Measurements from ENCODE around the gene RDH16. TPM values are rescaled to one million over a fixed set of nuclear protein-coding genes. Genes with fewer than 3 reads are reported as not detected.
"Not testable (repeated sequence)": the region's sequence is repeated elsewhere in the genome, so short reads cannot be mapped to it uniquely, and the experiment has no call there.

RDH16 gene
- total and polyA plus RNA-seq, 7 experiments from 2014 or later: 0.19 to 2.0 (median 0.93) TPM

DNA sequence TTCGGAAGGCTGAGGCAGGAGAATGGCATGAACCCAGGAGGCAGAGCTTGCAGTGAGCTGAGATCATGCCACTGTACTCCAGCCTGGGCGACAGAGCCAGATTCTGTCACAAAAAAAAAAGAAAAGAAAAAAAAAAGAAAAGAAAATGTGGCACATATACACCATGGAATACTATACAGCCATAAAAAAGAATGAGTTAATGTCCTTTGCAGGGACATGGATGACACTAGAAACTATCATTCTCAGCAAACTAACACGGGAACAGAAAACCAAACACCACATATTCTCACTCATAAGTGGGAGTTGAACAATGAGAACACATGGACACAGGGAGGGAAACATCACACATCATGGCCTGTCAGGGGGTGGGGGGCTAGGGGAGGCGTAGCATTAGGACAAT, 20.0 kb upstream of the RDH16 start:
- DNase-seq; intact Hi-C loops (cut with micrococcal nuclease); H3K27me3 Mint-ChIP-seq; H3K4me3 Mint-ChIP-seq; CTCF ChIA-PET; H3K27ac ChIP-seq (ENCODE audit: low read depth, low read length); H3K36me3 ChIP-seq (ENCODE audit: control insufficient read depth in 2 of 3, insufficient read depth in 3 of 3, low read length in 3 of 3); H3K4me3 ChIP-seq (ENCODE audit: low read length); ATAC-seq; H3K4me1 Mint-ChIP-seq; H3K9me3 Mint-ChIP-seq; POLR2A ChIA-PET; H3K4me1 ChIP-seq (ENCODE audit: control insufficient read depth in 2 of 2, insufficient read depth in 2 of 2, low read length in 2 of 2); H3K27me3 ChIP-seq (ENCODE audit: control insufficient read depth in 2 of 2, insufficient read depth in 2 of 2, low read length in 2 of 2); H3K9me3 ChIP-seq (ENCODE audit: control insufficient read depth in 2 of 3, low read length in 3 of 3): not testable (repeated sequence)
- Mint-ChIP-seq H3K36me3 (peaks cover 0 to 17% (median 0%) of the 10 kb centered on the region in 5 donors), H3K27ac (peak overlapping the region in 1 of 9 donors; percentile 48)

- H3K27ac Mint-ChIP-seq; H3K36me3 ChIP-seq (ENCODE audit: control insufficient read depth in 2 of 3, insufficient read depth in 3 of 3, low read length in 3 of 3); POLR2A ChIA-PET; intact Hi-C loops (cut with micrococcal nuclease); H3K27ac ChIP-seq (ENCODE audit: low read depth, low read length); H3K27me3 ChIP-seq (ENCODE audit: control insufficient read depth in 2 of 2, insufficient read depth in 2 of 2, low read length in 2 of 2); H3K4me3 Mint-ChIP-seq; H3K9me3 Mint-ChIP-seq; CTCF ChIA-PET; H3K4me1 ChIP-seq (ENCODE audit: control insufficient read depth in 2 of 2, insufficient read depth in 2 of 2, low read length in 2 of 2); H3K4me3 ChIP-seq (ENCODE audit: low read length); ATAC-seq; DNase-seq; H3K9me3 ChIP-seq (ENCODE audit: control insufficient read depth in 2 of 3, low read length in 3 of 3); H3K4me1 Mint-ChIP-seq: not testable (repeated sequence)
- peaks cover 0 to 31% (median 0%) of the 10 kb centered on the region in 5 donors for H3K27me3 Mint-ChIP-seq
- peaks cover 0 to 13% (median 0%) of the 10 kb centered on the region in 5 donors for H3K36me3 Mint-ChIP-seq
These were observed 16.8 kb upstream of the RDH16 start for GRCh38 chr12:56974224-56974623.

GRCh38 chr12:56968910-56969309, 11.5 kb upstream of the RDH16 start:
- H3K27ac ChIP-seq (ENCODE audit: low read depth, low read length); H3K27me3 ChIP-seq (ENCODE audit: control insufficient read depth in 2 of 2, insufficient read depth in 2 of 2, low read length in 2 of 2); H3K4me1 ChIP-seq (ENCODE audit: control insufficient read depth in 2 of 2, insufficient read depth in 2 of 2, low read length in 2 of 2); POLR2A ChIA-PET; H3K9me3 ChIP-seq (ENCODE audit: control insufficient read depth in 2 of 3, low read length in 3 of 3); intact Hi-C loops (cut with micrococcal nuclease); H3K36me3 ChIP-seq (ENCODE audit: control insufficient read depth in 2 of 3, insufficient read depth in 3 of 3, low read length in 3 of 3); H3K36me3 Mint-ChIP-seq; CTCF ChIA-PET; DNase-seq; H3K4me3 Mint-ChIP-seq; H3K4me1 Mint-ChIP-seq; H3K9me3 Mint-ChIP-seq; H3K27ac Mint-ChIP-seq; ATAC-seq; H3K4me3 ChIP-seq (ENCODE audit: low read length): not testable (repeated sequence)
- H3K27me3 Mint-ChIP-seq: peaks cover 0 to 29% (median 0%) of the 10 kb centered on the region in 5 donors

- Mint-ChIP-seq H3K27me3 (peaks cover 0 to 12% (median 0%) of the 10 kb centered on the region in 5 donors), H3K9me3 (peaks cover 0 to 20% (median 11%) of the 10 kb centered on the region in 11 donors)
- H3K4me1 Mint-ChIP-seq; H3K4me3 ChIP-seq (ENCODE audit: low read length); ATAC-seq; H3K9me3 ChIP-seq (ENCODE audit: control insufficient read depth in 2 of 3, low read length in 3 of 3); H3K36me3 ChIP-seq (ENCODE audit: control insufficient read depth in 2 of 3, insufficient read depth in 3 of 3, low read length in 3 of 3); DNase-seq; POLR2A ChIA-PET; H3K4me3 Mint-ChIP-seq; H3K36me3 Mint-ChIP-seq; H3K27me3 ChIP-seq (ENCODE audit: control insufficient read depth in 2 of 2, insufficient read depth in 2 of 2, low read length in 2 of 2); H3K4me1 ChIP-seq (ENCODE audit: control insufficient read depth in 2 of 2, insufficient read depth in 2 of 2, low read length in 2 of 2); intact Hi-C loops (cut with micrococcal nuclease); H3K27ac ChIP-seq (ENCODE audit: low read depth, low read length); H3K27ac Mint-ChIP-seq: not testable (repeated sequence)
- CTCF ChIA-PET: interaction anchor here (0.7 kb wide), 1 partner anchor 15 kb away, joined by 3 read pairs; no protein-coding TSS in a partner anchor
These were observed 8.7 kb upstream of the RDH16 start for GRCh38 chr12:56965997-56966642.

DNA sequence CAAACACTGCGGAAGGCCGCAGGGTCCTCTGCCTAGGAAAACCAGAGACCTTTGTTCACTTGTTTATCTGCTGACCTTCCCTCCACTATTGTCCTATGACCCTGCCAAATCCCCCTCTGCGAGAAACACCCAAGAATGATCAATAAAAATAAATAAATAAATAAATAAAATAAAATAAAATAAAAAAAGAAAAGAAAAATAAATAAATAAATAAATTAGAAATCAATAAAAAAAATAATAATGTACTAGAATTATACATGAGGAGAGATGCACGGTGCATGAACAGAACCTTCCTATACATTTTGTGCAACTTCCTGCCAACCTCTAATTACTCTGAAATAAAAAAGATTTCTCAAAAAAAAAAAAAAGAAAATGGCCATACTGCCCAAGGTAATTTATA, 7.7 kb upstream of the RDH16 start:
- peaks cover 0 to 12% (median 0%) of the 10 kb centered on the region in 5 donors for H3K27me3 Mint-ChIP-seq
- H3K4me1 Mint-ChIP-seq; H3K4me3 Mint-ChIP-seq; intact Hi-C loops (cut with micrococcal nuclease); POLR2A ChIA-PET; H3K4me1 ChIP-seq (ENCODE audit: control insufficient read depth in 2 of 2, insufficient read depth in 2 of 2, low read length in 2 of 2); H3K36me3 ChIP-seq (ENCODE audit: control insufficient read depth in 2 of 3, insufficient read depth in 3 of 3, low read length in 3 of 3); CTCF ChIA-PET; H3K27ac Mint-ChIP-seq; H3K9me3 ChIP-seq (ENCODE audit: control insufficient read depth in 2 of 3, low read length in 3 of 3); H3K36me3 Mint-ChIP-seq; H3K4me3 ChIP-seq (ENCODE audit: low read length); ATAC-seq; H3K27me3 ChIP-seq (ENCODE audit: control insufficient read depth in 2 of 2, insufficient read depth in 2 of 2, low read length in 2 of 2); H3K27ac ChIP-seq (ENCODE audit: low read depth, low read length); DNase-seq: not testable (repeated sequence)
- peaks cover 0 to 20% (median 12%) of the 10 kb centered on the region in 11 donors for H3K9me3 Mint-ChIP-seq

DNA sequence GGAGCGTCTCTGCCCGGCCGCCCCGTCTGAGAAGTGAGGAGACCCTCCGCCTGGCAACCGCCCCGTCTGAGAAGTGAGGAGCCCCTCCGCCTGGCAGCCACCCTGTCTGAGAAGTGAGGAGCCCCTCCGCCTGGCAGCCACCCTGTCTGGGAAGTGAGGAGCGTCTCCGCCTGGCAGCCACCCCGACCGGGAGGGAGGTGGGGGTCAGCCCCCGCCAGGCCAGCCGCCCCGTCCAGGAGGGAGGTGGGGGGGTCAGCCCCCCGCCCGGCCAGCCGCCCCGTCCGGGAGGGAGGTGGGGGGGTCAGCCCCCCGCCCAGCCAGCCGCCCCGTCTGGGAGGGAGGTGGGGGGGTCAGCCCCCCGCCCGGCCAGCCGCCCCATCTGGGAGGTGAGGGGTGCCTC, 6.1 kb upstream of the RDH16 start:
- POLR2A ChIA-PET; intact Hi-C loops (cut with micrococcal nuclease); CTCF ChIA-PET; H3K36me3 Mint-ChIP-seq; H3K4me3 Mint-ChIP-seq; H3K27ac ChIP-seq (ENCODE audit: low read depth, low read length); H3K4me1 ChIP-seq (ENCODE audit: control insufficient read depth in 2 of 2, insufficient read depth in 2 of 2, low read length in 2 of 2); H3K4me1 Mint-ChIP-seq; H3K27me3 ChIP-seq (ENCODE audit: control insufficient read depth in 2 of 2, insufficient read depth in 2 of 2, low read length in 2 of 2); ATAC-seq; H3K4me3 ChIP-seq (ENCODE audit: low read length); H3K9me3 ChIP-seq (ENCODE audit: control insufficient read depth in 2 of 3, low read length in 3 of 3); DNase-seq; H3K36me3 ChIP-seq (ENCODE audit: control insufficient read depth in 2 of 3, insufficient read depth in 3 of 3, low read length in 3 of 3); H3K27ac Mint-ChIP-seq: not testable (repeated sequence)
- Mint-ChIP-seq H3K9me3 (peaks cover 0 to 21% (median 12%) of the 10 kb centered on the region in 11 donors), H3K27me3 (peaks cover 0 to 12% (median 0%) of the 10 kb centered on the region in 5 donors)

DNA sequence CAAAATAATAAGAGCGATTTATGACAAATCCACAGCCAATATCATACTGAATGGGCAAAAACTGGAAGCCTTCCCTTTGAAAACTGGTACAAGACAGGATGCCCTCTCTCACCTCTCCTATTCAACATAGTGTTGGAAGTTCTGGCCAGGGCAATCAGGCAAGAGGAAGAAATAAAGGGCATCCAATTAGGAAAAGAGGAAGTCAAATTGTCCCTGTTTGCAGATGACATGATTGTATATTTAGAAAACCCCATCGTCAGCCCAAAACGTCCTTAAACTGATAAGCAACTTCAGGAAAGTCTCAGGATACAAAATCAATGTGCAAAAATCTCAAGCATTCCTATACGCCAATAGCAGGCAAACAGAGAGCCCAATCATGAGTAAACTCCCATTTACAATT, 4.8 kb upstream of the RDH16 start:
- H3K4me3 ChIP-seq (ENCODE audit: low read length); H3K27ac ChIP-seq (ENCODE audit: low read depth, low read length); H3K4me3 Mint-ChIP-seq; DNase-seq; CTCF ChIA-PET; H3K27me3 ChIP-seq (ENCODE audit: control insufficient read depth in 2 of 2, insufficient read depth in 2 of 2, low read length in 2 of 2); H3K36me3 ChIP-seq (ENCODE audit: control insufficient read depth in 2 of 3, insufficient read depth in 3 of 3, low read length in 3 of 3); H3K9me3 ChIP-seq (ENCODE audit: control insufficient read depth in 2 of 3, low read length in 3 of 3); H3K4me1 ChIP-seq (ENCODE audit: control insufficient read depth in 2 of 2, insufficient read depth in 2 of 2, low read length in 2 of 2); ATAC-seq; intact Hi-C loops (cut with micrococcal nuclease); H3K4me1 Mint-ChIP-seq: not testable (repeated sequence)
- H3K36me3 Mint-ChIP-seq: peaks cover 0 to 11% (median 7%) of the 10 kb centered on the region in 5 donors
- POLR2A ChIA-PET: interaction anchor here (0.6 kb wide), 1 partner anchor 709 kb away, joined by 5 read pairs; no protein-coding TSS in a partner anchor
- H3K27me3 Mint-ChIP-seq: peaks cover 0 to 12% (median 0%) of the 10 kb centered on the region in 5 donors
- peak overlapping the region in 1 of 9 donors; percentile 32 for H3K27ac Mint-ChIP-seq
- peaks cover 0 to 34% (median 12%) of the 10 kb centered on the region in 11 donors for H3K9me3 Mint-ChIP-seq
